Activated CD8-positive, alpha-beta memory T cell treated with anti-CD3 and anti-CD28 coated beads for 48 hours (primary cell): Measurements from ENCODE around the gene SH3BP4.

Source experiments
- DNase-seq, 3 experiments: peaks; one replicate each; pipeline ENCODE4 v3.0.0-alpha.2; 2020; ENCODE audit warnings: low read depth in 2 of 3, low spot score in 2 of 3

The SH3BP4 gene

GRCh38 chr2:235083822-235084221 is 132.0 kb downstream of the SH3BP4 start:
- no peak for DNase-seq

DNA sequence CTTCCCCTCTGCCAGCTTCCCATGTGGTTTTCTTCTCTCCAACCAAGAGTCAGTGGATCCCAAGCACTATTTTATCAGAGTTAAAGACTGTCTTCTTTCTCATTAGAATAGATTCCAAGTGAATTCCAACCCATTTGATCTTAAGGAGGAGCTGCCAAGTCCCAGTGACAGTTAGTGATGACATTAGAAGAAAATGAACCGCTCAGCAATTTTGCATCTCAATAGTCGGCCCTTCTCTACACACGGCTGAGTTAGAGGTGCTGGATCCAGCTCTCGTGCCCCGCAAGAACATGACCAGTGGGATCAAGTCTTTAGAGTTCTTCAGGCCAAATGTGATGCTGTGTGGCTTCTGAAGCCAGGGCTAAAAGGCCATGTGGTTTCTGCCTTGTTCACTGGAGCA is 132.6 kb downstream of the SH3BP4 start:
- no peak for DNase-seq

GRCh38 chr2:235085476-235085875 is 133.7 kb downstream of the SH3BP4 start:
- no peak for DNase-seq

GRCh38 chr2:235086481-235087184 is 134.8 kb downstream of the SH3BP4 start:
- no peak for DNase-seq

DNA sequence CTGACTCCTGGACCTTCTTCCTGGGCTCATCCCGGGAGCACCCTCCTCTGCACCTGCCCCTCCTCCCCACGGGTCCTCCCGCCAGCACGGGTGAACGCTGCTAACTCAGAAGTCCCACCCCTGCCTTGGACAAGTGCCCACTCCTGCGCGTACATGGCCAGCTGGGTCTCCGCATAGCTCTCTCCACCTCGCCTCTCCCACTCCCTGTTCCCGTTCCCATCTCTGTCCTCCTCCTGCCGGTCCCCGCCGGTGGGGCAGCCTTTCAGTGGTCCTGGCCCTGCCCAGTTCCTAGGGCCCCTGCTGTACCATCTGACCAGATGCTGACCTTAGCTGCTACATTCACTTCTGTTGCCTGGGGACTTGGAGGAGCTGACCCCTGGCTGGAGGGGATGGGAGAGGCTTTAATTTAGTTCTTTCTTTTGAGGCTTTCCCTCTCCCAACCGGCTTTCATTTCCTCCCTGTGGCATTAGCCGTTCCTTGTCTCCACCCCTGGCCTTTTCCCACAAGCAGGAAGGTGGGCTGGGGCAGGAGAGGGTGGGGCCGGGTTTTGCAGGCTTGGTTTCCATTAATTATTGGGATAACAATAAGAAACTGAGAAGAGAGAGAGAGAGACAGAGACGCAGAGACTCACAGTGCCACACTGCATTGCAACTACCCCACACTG is 136.1 kb downstream of the SH3BP4 start:
- DNase-seq = no peak

GRCh38 chr2:235088496-235088921 is 136.7 kb downstream of the SH3BP4 start:
- no peak for DNase-seq

GRCh38 chr2:235091421-235091820 is 139.6 kb downstream of the SH3BP4 start:
- DNase-seq = no peak

- no peak for DNase-seq
Measured at GRCh38 chr2:235091983-235092382, 140.2 kb downstream of the SH3BP4 start.

GRCh38 chr2:235092433-235093223 is 140.8 kb downstream of the SH3BP4 start:
- no peak for DNase-seq

GRCh38 chr2:235094457-235094856 is 142.6 kb downstream of the SH3BP4 start:
- no peak for DNase-seq

DNA sequence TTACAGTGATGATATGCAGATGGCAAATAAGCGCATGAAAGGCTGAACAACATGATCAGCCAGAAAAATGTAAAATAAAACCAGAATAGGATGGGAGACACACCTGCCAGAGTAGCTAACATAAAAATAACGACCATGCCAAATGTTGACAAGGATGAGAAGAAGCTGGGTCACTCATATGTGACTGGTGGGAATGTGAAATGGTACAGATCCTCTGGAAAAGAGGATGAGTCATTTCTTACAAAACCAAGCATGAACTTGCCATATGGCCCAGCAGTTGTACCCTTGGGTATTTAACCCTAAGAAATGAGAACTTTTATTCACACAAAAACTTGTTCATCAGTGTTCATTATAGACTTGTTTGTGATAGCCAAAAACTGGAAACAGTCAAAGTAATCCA is 143.8 kb downstream of the SH3BP4 start:
- no peak for DNase-seq

DNA sequence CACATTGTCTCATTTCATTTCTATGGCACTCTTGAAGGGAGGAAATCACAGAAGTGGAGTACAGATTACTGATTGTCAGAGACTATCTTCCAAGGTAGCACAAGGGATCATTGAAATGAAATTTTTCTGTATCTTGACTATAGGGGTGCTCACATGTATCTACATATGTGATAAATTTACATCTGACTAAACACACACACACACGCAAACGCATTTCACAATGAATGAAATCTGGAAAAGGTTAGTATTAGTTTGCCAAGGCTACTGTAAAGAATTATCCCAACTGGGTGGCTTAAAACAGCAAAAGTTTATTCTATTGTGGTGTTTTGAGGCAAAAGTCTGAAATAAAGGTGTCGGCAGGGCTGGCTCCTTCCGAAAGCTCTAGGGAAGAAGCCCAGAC is 144.6 kb downstream of the SH3BP4 start:
- no peak for DNase-seq

DNA sequence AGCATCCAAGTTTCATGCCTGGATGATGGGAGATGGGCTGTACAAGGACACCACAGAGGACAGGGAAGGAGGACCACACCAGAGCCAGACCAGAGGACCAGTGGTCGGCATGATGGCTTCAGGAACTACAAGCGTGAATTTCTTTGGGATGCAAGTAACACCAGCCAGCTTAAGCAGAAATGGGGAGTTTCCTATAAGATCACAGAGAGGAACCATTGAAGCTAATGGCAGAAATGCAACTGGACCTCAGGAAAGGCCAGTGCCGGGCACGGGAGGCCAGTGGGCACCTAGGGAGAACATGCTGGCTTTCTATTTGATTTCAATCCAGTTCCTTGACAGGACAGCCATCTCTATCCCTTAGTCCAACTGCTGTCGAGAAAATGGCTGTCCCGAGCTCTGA is 145.4 kb downstream of the SH3BP4 start:
- no peak for DNase-seq

- no peak for DNase-seq
Measured at GRCh38 chr2:235098269-235098668, 146.5 kb downstream of the SH3BP4 start.

DNA sequence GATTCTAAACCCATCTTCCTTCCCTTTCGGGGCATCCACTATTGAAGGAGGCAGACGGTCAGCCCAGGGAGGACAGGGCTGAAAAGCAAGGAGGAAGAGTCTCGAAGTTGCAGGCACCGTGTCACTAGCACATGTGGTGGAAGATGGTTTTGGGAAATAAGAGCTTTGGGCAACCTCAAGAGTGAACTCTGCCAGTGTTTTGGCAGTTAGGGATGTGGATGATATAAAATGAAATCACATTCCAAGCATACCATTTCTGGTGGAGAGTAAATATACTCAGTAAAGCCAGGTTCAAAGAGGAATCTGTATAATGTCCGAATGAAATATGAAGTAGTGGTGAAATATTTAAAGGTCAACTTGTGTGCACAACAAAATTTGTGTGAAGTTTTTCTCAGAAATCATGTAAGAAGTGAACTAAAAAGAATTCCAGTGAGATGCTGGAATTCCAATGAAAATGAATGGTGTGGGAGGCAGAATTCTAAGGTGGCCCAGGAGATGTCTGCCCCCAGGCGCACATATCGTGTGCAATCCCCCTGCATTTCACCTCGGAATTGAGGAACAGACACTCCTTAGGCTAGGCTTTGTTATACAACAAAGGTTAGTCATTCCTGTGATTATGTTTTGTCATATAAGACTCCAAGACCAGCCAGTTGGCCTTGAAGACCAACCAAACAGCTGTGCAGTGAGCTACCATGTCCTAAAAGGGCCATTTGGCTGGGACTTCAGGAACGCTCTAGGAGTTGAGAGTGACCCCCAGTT is 147.1 kb downstream of the SH3BP4 start:
- DNase-seq = no peak

- no peak for DNase-seq
Measured at GRCh38 chr2:235102896-235103295, 151.1 kb downstream of the SH3BP4 start.
